Common myeloid progenitor, CD34-positive (primary cell): Measurements from ENCODE around the gene KLHL22.
A peak's percentile ranks its signal among the peaks of the same experiment; 100 is the strongest.

Experiments used
- CTCF ChIA-PET: fragments of 350-600 bp; sonication (Branson Sonifier 250); formaldehyde crosslinking; loops from one replicate; lab custom pipeline; 2021; ENCODE audit warnings: antibody characterized with exemption; lab: Charles Lee
- POLR2A ChIA-PET: fragments of 350-600 bp; sonication (Branson Sonifier 250); formaldehyde crosslinking; loops from one replicate; lab custom pipeline; 2021; ENCODE audit warnings: antibody characterized with exemption; lab: Charles Lee
- DNase-seq, 3 donors: peaks; one replicate each; pipeline versions ENCODE4 v3.0.0 to v3.0.0-alpha.2; 2013
- H3K27ac ChIP-seq, 2 experiments: 1 replicate in 1 of 2; 2 replicates in 1 of 2; pipeline ENCODE4 v1.7.0; 2013; ENCODE audit warnings: inconsistent platforms in 2 of 2, low read length in 2 of 2, mild to moderate bottlenecking in 2 of 2, low read depth in 1 of 2, moderate library complexity in 1 of 2; ENCODE audit not compliant: severe bottlenecking in 2 of 2, insufficient read depth in 1 of 2, poor library complexity in 1 of 2
- H3K27me3 ChIP-seq, 5 experiments: replicated peaks in 2 of 5; 1 replicate in 3 of 5; 2 replicates in 2 of 5; pipeline versions ENCODE4 v1.6.1 to v1.7.0; 2013; ENCODE audit warnings: low read length in 4 of 5, mild to moderate bottlenecking in 2 of 5, moderate library complexity in 2 of 5, inconsistent platforms in 1 of 5; ENCODE audit not compliant: insufficient read depth in 5 of 5, control insufficient read depth in 4 of 5
- H3K36me3 ChIP-seq, 4 experiments: 1 replicate in 2 of 4; 2 replicates in 2 of 4; pipeline versions ENCODE4 v1.6.1 to v1.7.0; 2013; ENCODE audit warnings: low read length in 3 of 4, control low read depth in 1 of 4, mild to moderate bottlenecking in 1 of 4; ENCODE audit not compliant: control insufficient read depth in 4 of 4, insufficient read depth in 4 of 4
- H3K4me1 ChIP-seq, 4 experiments: 1 replicate in 3 of 4; 2 replicates in 1 of 4; pipeline versions ENCODE4 v1.6.1 to v1.7.1; 2013; ENCODE audit warnings: low read length in 3 of 4, mild to moderate bottlenecking in 3 of 4, control low read depth in 1 of 4, inconsistent platforms in 1 of 4, moderate library complexity in 1 of 4; ENCODE audit not compliant: control insufficient read depth in 4 of 4, insufficient read depth in 4 of 4; ENCODE audit errors: control extremely low read depth in 1 of 4
- H3K4me3 ChIP-seq, 7 experiments: 1 replicate in 4 of 7; 2 replicates in 3 of 7; pipeline versions ENCODE4 v1.5.1 to v1.7.0; 2013; ENCODE audit warnings: mild to moderate bottlenecking in 7 of 7, low read length in 6 of 7, moderate library complexity in 6 of 7, inconsistent platforms in 2 of 7, low read depth in 2 of 7, control low read depth in 1 of 7; ENCODE audit not compliant: insufficient read depth in 4 of 7, control insufficient read depth in 1 of 7; ENCODE audit errors: extremely low read depth in 1 of 7
- H3K9me3 ChIP-seq, 5 experiments: 1 replicate in 4 of 5; 2 replicates in 1 of 5; pipeline versions ENCODE4 v1.6.1 to v1.7.1; 2013; ENCODE audit warnings: low read length in 4 of 5, mild to moderate bottlenecking in 2 of 5, inconsistent platforms in 1 of 5, low read depth in 1 of 5, moderate library complexity in 1 of 5; ENCODE audit not compliant: control insufficient read depth in 4 of 5, insufficient read depth in 2 of 5; ENCODE audit errors: control extremely low read depth in 1 of 5
- WGBS: methylation state at CpG from one replicate; pipeline ENCODE4 v1.1.5; 2013; ENCODE audit not compliant: insufficient coverage; 5-methylcytosine and 5-hydroxymethylcytosine counted together

The KLHL22 gene

DNA sequence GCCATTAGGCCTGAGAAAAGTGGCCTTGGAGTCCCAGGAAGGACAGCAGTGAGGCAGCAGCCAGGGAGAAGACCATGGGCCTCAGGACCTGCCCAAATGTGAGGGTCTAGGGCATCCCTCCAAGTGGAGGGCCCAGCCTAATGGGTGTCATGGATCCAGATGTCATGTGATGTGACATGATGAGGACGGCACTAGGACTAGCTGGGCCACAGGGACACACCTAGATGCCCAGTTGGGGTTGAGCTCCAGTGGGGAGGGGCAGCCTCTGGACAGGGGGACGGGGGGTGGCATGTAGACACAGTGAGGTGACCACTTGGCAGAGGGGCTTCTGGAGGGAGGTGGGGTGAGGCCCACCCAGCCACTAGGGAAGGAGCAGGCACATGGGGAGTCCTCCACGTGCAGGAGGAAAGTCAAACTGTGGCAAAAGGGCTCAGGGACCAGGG lies 63.3 kb downstream of the KLHL22 start:
- no peak overlapping the region for H3K4me3 ChIP-seq
- no peaks in the 10 kb centered on the region for H3K9me3 ChIP-seq
- 92% methylated on average over 2 of the region's 3 CpGs for WGBS
- POLR2A ChIA-PET: no interaction called here
- peaks cover 0 to 43% (median 39%) of the 10 kb centered on the region in 4 experiments for H3K4me1 ChIP-seq
- H3K27me3 ChIP-seq: peaks cover 0 to 96% (median 44%) of the 10 kb centered on the region in 5 experiments
- H3K36me3 ChIP-seq: no peaks in the 10 kb centered on the region
- DNase-seq: no peak
- H3K27ac ChIP-seq: no peak overlapping the region
- CTCF ChIA-PET: no interaction called here

DNA sequence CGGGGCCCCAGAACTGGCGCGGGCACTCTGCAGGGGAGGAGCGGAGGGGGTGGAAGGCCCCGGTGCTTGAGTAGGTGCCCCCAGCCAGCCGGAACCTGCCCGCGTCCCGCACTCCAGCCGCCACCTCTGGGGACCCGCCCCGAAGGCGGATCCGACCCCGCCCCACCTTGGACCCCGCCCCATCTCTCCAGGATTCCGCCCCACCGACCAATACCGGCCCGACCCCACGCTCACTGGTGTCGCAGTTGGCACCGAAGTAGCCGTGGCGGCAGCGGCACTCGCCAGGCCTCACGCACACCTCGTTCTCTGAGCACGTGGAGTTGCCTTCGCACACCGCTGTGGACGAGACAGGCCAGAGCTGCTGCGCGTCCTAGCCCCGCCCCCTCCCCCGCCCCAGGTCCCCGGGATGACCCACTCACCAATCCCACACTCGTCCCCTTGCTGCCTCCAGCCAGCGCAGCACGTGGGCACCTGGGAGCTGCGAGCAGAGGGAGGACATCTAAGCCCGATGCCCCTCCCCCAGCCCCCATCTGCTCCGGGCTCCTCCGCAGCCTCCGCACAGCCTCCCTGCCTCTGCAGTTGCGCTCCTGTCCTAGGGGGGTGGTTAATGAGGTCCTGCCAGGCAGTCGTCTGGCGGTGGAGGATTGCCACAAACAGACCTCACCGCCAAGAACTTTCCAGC lies 63.9 kb downstream of the KLHL22 start:
- 25% methylated on average over 35 of the region's 50 CpGs for WGBS
- H3K4me3 ChIP-seq: peak overlapping the region in 3 of 7 experiments; percentile 30 to 75 (median 59)
- ChIA-PET POLR2A (no interaction called here), CTCF (interaction anchor here (0.8 kb wide), 1 partner anchor 24 kb away, joined by 3 read pairs; no protein-coding TSS in a partner anchor)
- no peak overlapping the region for H3K27ac ChIP-seq
- H3K27me3 ChIP-seq: peaks cover 0 to 96% (median 40%) of the 10 kb centered on the region in 5 experiments
- no peak for DNase-seq
- H3K36me3 ChIP-seq: no peaks in the 10 kb centered on the region
- no peaks in the 10 kb centered on the region for H3K9me3 ChIP-seq
- H3K4me1 ChIP-seq: peaks cover 0 to 37% (median 33%) of the 10 kb centered on the region in 4 experiments

DNA sequence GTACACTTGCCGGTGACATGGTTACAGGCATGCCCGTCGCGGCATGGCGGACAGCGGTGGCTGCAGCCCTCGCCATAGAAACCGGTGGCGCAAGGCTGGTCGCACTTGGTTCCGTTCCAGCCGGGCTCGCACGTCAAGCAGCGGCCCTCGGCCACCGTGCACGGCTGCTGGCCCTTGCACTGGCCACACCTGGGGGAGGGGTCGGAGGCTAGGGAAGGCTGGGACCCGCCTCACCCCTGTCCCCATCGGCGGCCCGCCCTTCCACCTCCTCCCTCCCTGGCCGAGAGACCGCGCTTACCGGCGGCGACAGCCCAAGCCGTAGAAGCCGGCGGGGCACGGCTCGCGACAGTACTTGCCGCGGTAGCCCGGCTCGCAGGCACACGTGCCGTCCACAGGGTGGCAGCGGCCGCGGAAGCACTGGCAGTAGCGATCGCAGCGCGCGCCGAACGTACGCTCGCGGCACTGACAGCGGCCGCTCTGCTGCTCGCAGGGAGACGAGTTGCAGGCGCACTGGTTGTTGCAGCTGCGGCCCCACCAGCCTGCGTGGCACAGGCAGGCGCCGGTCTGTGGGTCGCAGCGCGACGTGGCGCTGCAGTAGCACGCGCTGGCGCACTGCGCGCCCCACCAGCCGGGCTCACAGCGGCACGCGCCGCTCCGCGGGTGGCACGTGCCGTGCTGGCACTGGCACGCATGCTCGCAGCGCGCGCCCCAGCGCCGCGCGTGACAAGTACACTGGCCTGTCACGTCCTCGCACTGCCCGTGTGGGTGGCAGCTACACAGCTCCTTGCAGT lies 64.7 kb downstream of the KLHL22 start:
- under 1% methylated on average over 57 of the region's 94 CpGs for WGBS
- ChIA-PET CTCF (interaction anchor here (0.8 kb wide), 1 partner anchor 25 kb away, joined by 3 read pairs; no protein-coding TSS in a partner anchor), POLR2A (no interaction called here)
- DNase-seq: peak; percentile 74 to 88 (median 86)
- Histone ChIP-seq H3K9me3 (no peaks in the 10 kb centered on the region), H3K27ac (no peak overlapping the region), H3K36me3 (no peaks in the 10 kb centered on the region), H3K4me3 (peak overlapping the region in 6 of 7 experiments; percentile 32 to 75 (median 51)), H3K27me3 (peaks cover 0 to 96% (median 42%) of the 10 kb centered on the region in 5 experiments), H3K4me1 (peaks cover 0 to 33% (median 31%) of the 10 kb centered on the region in 4 experiments)

DNA sequence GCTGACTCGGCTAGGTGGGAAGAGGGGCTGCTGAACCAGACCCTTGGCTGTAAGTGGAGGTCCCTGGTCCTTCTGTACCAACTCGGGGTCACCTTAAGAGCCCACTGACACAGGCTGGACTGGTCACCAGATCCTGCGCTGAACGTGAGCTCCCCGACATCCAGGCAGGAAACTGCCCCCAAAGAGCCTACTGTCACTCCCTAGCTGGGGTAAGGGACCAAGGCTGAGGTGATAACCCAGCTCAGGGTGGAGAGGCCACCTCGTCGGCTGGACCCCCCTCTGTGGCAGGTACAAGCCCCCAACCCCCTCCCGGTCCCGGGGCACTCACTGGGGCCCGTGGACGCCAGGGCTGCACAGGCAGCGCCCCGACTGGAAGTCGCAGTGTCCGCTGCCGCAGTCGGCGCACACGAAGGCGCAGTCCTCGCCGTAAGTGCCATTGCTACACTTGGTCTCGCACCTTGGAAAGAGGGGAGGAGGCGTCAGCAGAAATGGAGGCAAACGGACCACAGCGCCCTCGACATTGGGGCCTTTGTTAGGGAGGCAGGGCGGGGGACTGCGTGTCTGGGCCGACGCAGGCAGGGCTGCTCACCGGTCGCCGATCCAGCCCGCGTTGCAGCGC lies 65.4 kb downstream of the KLHL22 start:
- H3K4me3 ChIP-seq: peak overlapping the region in 4 of 7 experiments; percentile 43 to 75 (median 68)
- CTCF ChIA-PET: interaction anchor here (2.4 to 3.2 kb wide), 2 partner anchors 12 to 26 kb away, joined by 9 to 17 read pairs; no protein-coding TSS in a partner anchor

GRCh38 chr22:20429254-20430100 lies 66.1 kb downstream of the KLHL22 start:
- H3K9me3 ChIP-seq: no peaks in the 10 kb centered on the region
- ChIA-PET CTCF (interaction anchor here (2.4 to 3.2 kb wide), 2 partner anchors 11 to 27 kb away, joined by 9 to 17 read pairs; no protein-coding TSS in a partner anchor), POLR2A (no interaction called here)
- no peaks in the 10 kb centered on the region for H3K36me3 ChIP-seq
- peak overlapping the region; percentile 27 to 75 (median 61) for H3K4me3 ChIP-seq
- H3K27me3 ChIP-seq: peaks cover 0 to 96% (median 30%) of the 10 kb centered on the region in 5 experiments
- DNase-seq: peak; percentile 61 to 75 (median 74)
- peaks cover 0 to 43% (median 39%) of the 10 kb centered on the region in 4 experiments for H3K4me1 ChIP-seq
- no peak overlapping the region for H3K27ac ChIP-seq
- under 1% methylated on average over 58 of the region's 75 CpGs for WGBS

More for the DNA sequence above, 65.4 kb downstream of the KLHL22 start:
- H3K9me3 ChIP-seq: no peaks in the 10 kb centered on the region
- no peak overlapping the region for H3K27ac ChIP-seq
- POLR2A ChIA-PET: no interaction called here
- peaks cover 0 to 40% (median 37%) of the 10 kb centered on the region in 4 experiments for H3K4me1 ChIP-seq
- WGBS: 17% methylated on average over 22 of the region's 37 CpGs
- H3K36me3 ChIP-seq: no peaks in the 10 kb centered on the region
- H3K27me3 ChIP-seq: peaks cover 0 to 96% (median 35%) of the 10 kb centered on the region in 5 experiments
- no peak for DNase-seq
